ENCODE data around the gene HERPUD1.
"Not testable (repeated sequence)": the region's sequence is repeated elsewhere in the genome, so short reads cannot be mapped to it uniquely, and the experiment has no call there.

Gene HERPUD1

GRCh38 chr16:56961851-56962281 is 29.9 kb downstream of the HERPUD1 start, which contains the start of gene CETP:
Gene CETP (plus strand): TSS chr16:56961950. CDS start chr16:56961980, 30 bp downstream.
- DNase-seq, result no peak

GRCh38 chr16:56964243-56965148 is 32.6 kb downstream of the HERPUD1 start:
- no peak for DNase-seq

- no peak for DNase-seq
These were observed 33.5 kb downstream of the HERPUD1 start for GRCh38 chr16:56965149-56966092.

GRCh38 chr16:56966093-56966475 is 34.1 kb downstream of the HERPUD1 start:
- no peak for DNase-seq

- DNase-seq, result no peak
These were observed 35.8 kb downstream of the HERPUD1 start for GRCh38 chr16:56967733-56968132.

- no peak for DNase-seq
These were observed 37.8 kb downstream of the HERPUD1 start for GRCh38 chr16:56969769-56970168.

GRCh38 chr16:56970934-56971767 is 39.2 kb downstream of the HERPUD1 start:
- no peak for DNase-seq

- no peak for DNase-seq
These were observed 39.8 kb downstream of the HERPUD1 start for GRCh38 chr16:56971768-56972043.

- no peak for DNase-seq
These were observed 40.7 kb downstream of the HERPUD1 start for GRCh38 chr16:56972403-56973293.

- no peak for DNase-seq
These were observed 41.4 kb downstream of the HERPUD1 start for GRCh38 chr16:56973294-56973689.

- not testable (repeated sequence) for DNase-seq
These were observed 42.0 kb downstream of the HERPUD1 start for GRCh38 chr16:56973899-56974298.

- DNase-seq, result no peak
These were observed 42.8 kb downstream of the HERPUD1 start for GRCh38 chr16:56974549-56975300.

GRCh38 chr16:56975714-56976113 is 43.8 kb downstream of the HERPUD1 start:
- DNase-seq, result no peak

- no peak for DNase-seq
These were observed 45.3 kb downstream of the HERPUD1 start for GRCh38 chr16:56977216-56977615.

GRCh38 chr16:56977823-56978430 is 46.0 kb downstream of the HERPUD1 start:
- no peak for DNase-seq

GRCh38 chr16:56980201-56980535 is 48.2 kb downstream of the HERPUD1 start:
- no peak for DNase-seq

- no peak for DNase-seq
These were observed 49.1 kb downstream of the HERPUD1 start for GRCh38 chr16:56980792-56981724.

GRCh38 chr16:56981729-56982271 is 49.9 kb downstream of the HERPUD1 start:
- no peak for DNase-seq

- DNase-seq, result no peak
These were observed 50.8 kb downstream of the HERPUD1 start for GRCh38 chr16:56982695-56983094.

All from NCI-H345 (cell line).